ENCODE measurements around the gene WDR73. TPM values are rescaled to one million over a fixed set of nuclear protein-coding genes. Genes with fewer than 3 reads are reported as not detected.
"Not testable (repeated sequence)": the region's sequence is repeated elsewhere in the genome, so short reads cannot be mapped to it uniquely, and the experiment has no call there.

The WDR73 gene
- total and polyA plus RNA-seq, 2 of the 8 experiments (the other 6 are each of a cell fraction or from before 2014, with no cell fraction given), result 22.7 to 23.1 TPM

DNA sequence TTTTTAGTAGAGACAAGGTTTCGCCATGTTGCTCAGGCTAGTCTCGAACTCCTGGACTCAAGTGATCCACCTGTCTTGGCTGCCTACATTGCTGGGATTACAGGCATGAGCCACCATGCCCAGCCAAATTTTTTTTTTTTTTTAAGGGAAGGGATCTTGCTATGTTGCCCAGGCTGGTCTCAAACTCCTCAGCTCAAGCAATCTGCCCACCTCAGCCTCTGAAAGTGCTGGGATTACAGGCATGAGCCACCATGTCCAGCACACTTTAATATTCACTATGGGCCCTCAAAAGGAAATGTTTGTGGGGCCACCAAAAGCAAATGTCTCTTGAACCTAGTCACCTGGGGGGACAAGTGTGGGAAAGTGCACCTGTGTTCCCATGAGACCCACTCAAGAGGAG, 11.4 kb downstream of the WDR73 start:
- not testable (repeated sequence) for H3K23me2 ChIP-seq (ENCODE audit: low read depth, low read length); H4K20me1 ChIP-seq (replicated peaks in 1 of 2; ENCODE audit: control insufficient read depth in 1 of 2, insufficient read depth in 2 of 2, low read length in 2 of 2); H3K27me3 ChIP-seq (replicated peaks in 1 of 4; ENCODE audit: control insufficient read depth in 3 of 4, extremely low read depth in 1 of 4, insufficient read depth in 3 of 4, low read length in 3 of 4); H3K4ac ChIP-seq (replicated peaks; ENCODE audit: insufficient read length, low read depth, low read length); H3K14ac ChIP-seq (ENCODE audit: insufficient read length); H4K91ac ChIP-seq (replicated peaks; ENCODE audit: insufficient read length, low read length); H3K79me2 ChIP-seq (ENCODE audit: control insufficient read depth in 1 of 2, insufficient read depth in 2 of 2, low read length in 2 of 2); H2BK20ac ChIP-seq (ENCODE audit: low read length); H3K27ac ChIP-seq (ENCODE audit: low read depth, low read length); H3K9me3 ChIP-seq (ENCODE audit: insufficient read depth in 2 of 2, low read depth in 1 of 2, low read length in 1 of 2); H4K5ac ChIP-seq (ENCODE audit: insufficient read length, low read depth, low read length); H3K18ac ChIP-seq (ENCODE audit: extremely low read depth, low read length); H2BK5ac ChIP-seq (ENCODE audit: low read depth, low read length); H3K79me1 ChIP-seq (ENCODE audit: low read depth, low read length); H2BK12ac ChIP-seq (ENCODE audit: low read depth, low read length); H4K8ac ChIP-seq (ENCODE audit: extremely low read depth, insufficient read depth, low read length); DNase-seq (ENCODE audit: low read depth in 1 of 2, low spot score in 2 of 2); H3K4me1 ChIP-seq (replicated peaks in 1 of 4; ENCODE audit: control insufficient read depth in 3 of 4, insufficient read depth in 4 of 4, low read length in 3 of 4); FAIRE-seq; H3K4me3 ChIP-seq (ENCODE audit: extremely low read depth in 1 of 4, insufficient read depth in 2 of 4, low read depth in 3 of 4, low read length in 4 of 4); H2BK120ac ChIP-seq (replicated peaks; ENCODE audit: low read depth, low read length); H3K23ac ChIP-seq (ENCODE audit: insufficient read length); H3K4me2 ChIP-seq (ENCODE audit: insufficient read depth in 1 of 2, low read depth in 2 of 2, low read length in 2 of 2); H3K9ac ChIP-seq (replicated peaks in 1 of 4; ENCODE audit: extremely low read depth in 1 of 4, low read depth in 3 of 4, low read length in 3 of 4); H2BK15ac ChIP-seq (ENCODE audit: low read length); H2AFZ ChIP-seq (ENCODE audit: low read length); H3K56ac ChIP-seq (replicated peaks; ENCODE audit: insufficient read length, low read depth, low read length); H2AK5ac ChIP-seq (ENCODE audit: low read depth, low read length)
- peaks cover 20 to 59% (median 44%) of the 10 kb centered on the region in 4 experiments; a peak in 7 of 8 replicates for H3K36me3 ChIP-seq (ENCODE audit: control insufficient read depth in 2 of 4, insufficient read depth in 4 of 4, low read length in 3 of 4)
- POLR2A ChIA-PET (ENCODE audit: partially characterized antibody), result interaction anchor here (0.6 to 4.6 kb wide), 6 partner anchors 9 to 268 kb away, joined by 3 to 38 read pairs (median 4); partner anchors contain the start of gene WDR73
- WGBS, 2 experiments (ENCODE audit: extremely low coverage in 1 of 2, insufficient coverage in 1 of 2, insufficient read length in 1 of 2, insufficient replicate concordance in 2 of 2, low coverage in 1 of 2, low lambda C conversion rate in 2 of 2, missing lambda C conversion rate in 1 of 2), result 82% methylated on average over 2 of the region's 2 CpGs; no CpG with 5 or more reads in 1 of the 2 experiments
- CTCF ChIA-PET (ENCODE audit: partially characterized antibody), result interaction anchor here (0.6 to 7.3 kb wide), 5 partner anchors 12 to 234 kb away, joined by 3 to 57 read pairs (median 9); partner anchors contain the start of genes NMB and WDR73

DNA sequence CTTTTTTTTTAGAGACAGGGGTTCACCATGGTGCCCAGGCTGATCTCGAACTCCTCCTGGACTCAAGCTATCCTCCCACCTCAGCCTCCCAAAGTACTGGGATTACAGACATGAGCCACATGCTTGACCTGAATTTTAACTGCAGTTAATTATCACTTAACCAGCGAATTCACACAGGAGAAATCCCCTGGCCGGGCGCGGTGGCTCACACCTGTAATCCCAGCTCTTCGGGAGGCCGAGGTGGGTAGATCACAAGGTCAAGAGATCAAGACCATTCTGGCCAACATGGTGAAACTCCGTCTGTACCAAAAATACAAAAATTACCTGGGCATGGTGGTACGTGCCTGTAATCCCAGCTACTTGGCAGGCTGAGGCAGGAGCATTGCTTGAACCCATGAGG, 12.2 kb downstream of the WDR73 start:
- WGBS, 2 experiments (ENCODE audit: extremely low coverage in 1 of 2, insufficient coverage in 1 of 2, insufficient read length in 1 of 2, insufficient replicate concordance in 2 of 2, low coverage in 1 of 2, low lambda C conversion rate in 2 of 2, missing lambda C conversion rate in 1 of 2), result 89% methylated on average over 9 of the region's 9 CpGs; no CpG with 5 or more reads in 1 of the 2 experiments
- FAIRE-seq, result not testable (repeated sequence)

More for the DNA sequence above, 12.2 kb downstream of the WDR73 start:
- H3K4me3 ChIP-seq (ENCODE audit: extremely low read depth in 1 of 4, insufficient read depth in 2 of 4, low read depth in 3 of 4, low read length in 4 of 4); H3K14ac ChIP-seq (ENCODE audit: insufficient read length); H4K5ac ChIP-seq (ENCODE audit: insufficient read length, low read depth, low read length); H3K56ac ChIP-seq (replicated peaks; ENCODE audit: insufficient read length, low read depth, low read length); H3K4me2 ChIP-seq (ENCODE audit: insufficient read depth in 1 of 2, low read depth in 2 of 2, low read length in 2 of 2); H2BK15ac ChIP-seq (ENCODE audit: low read length); H2AK5ac ChIP-seq (ENCODE audit: low read depth, low read length); H4K91ac ChIP-seq (replicated peaks; ENCODE audit: insufficient read length, low read length); H3K4me1 ChIP-seq (replicated peaks in 1 of 4; ENCODE audit: control insufficient read depth in 3 of 4, insufficient read depth in 4 of 4, low read length in 3 of 4); H4K20me1 ChIP-seq (replicated peaks in 1 of 2; ENCODE audit: control insufficient read depth in 1 of 2, insufficient read depth in 2 of 2, low read length in 2 of 2); H3K9me3 ChIP-seq (ENCODE audit: insufficient read depth in 2 of 2, low read depth in 1 of 2, low read length in 1 of 2); H3K23ac ChIP-seq (ENCODE audit: insufficient read length); H3K79me1 ChIP-seq (ENCODE audit: low read depth, low read length); H3K23me2 ChIP-seq (ENCODE audit: low read depth, low read length); H2AFZ ChIP-seq (ENCODE audit: low read length); H4K8ac ChIP-seq (ENCODE audit: extremely low read depth, insufficient read depth, low read length); H3K27me3 ChIP-seq (replicated peaks in 1 of 4; ENCODE audit: control insufficient read depth in 3 of 4, extremely low read depth in 1 of 4, insufficient read depth in 3 of 4, low read length in 3 of 4); DNase-seq (ENCODE audit: low read depth in 1 of 2, low spot score in 2 of 2); H3K79me2 ChIP-seq (ENCODE audit: control insufficient read depth in 1 of 2, insufficient read depth in 2 of 2, low read length in 2 of 2); H2BK12ac ChIP-seq (ENCODE audit: low read depth, low read length); H3K4ac ChIP-seq (replicated peaks; ENCODE audit: insufficient read length, low read depth, low read length); H3K27ac ChIP-seq (ENCODE audit: low read depth, low read length); H3K18ac ChIP-seq (ENCODE audit: extremely low read depth, low read length); H3K9ac ChIP-seq (replicated peaks in 1 of 4; ENCODE audit: extremely low read depth in 1 of 4, low read depth in 3 of 4, low read length in 3 of 4); H2BK120ac ChIP-seq (replicated peaks; ENCODE audit: low read depth, low read length); H2BK20ac ChIP-seq (ENCODE audit: low read length); H2BK5ac ChIP-seq (ENCODE audit: low read depth, low read length): not testable (repeated sequence)
- CTCF ChIA-PET (ENCODE audit: partially characterized antibody), result interaction anchor here (0.6 to 7.3 kb wide), 7 partner anchors 13 to 235 kb away, joined by 3 to 57 read pairs (median 3); partner anchors contain the start of genes NMB and WDR73
- H3K36me3 ChIP-seq (ENCODE audit: control insufficient read depth in 2 of 4, insufficient read depth in 4 of 4, low read length in 3 of 4), result peaks cover 15 to 52% (median 37%) of the 10 kb centered on the region in 4 experiments; a peak in 7 of 8 replicates
- POLR2A ChIA-PET (ENCODE audit: partially characterized antibody), result interaction anchor here (1.1 to 4.6 kb wide), 7 partner anchors 9 to 55 kb away, joined by 3 to 38 read pairs (median 6); partner anchors contain the start of genes WDR73 and ZSCAN2
